D341Med (cell line): Measurements from ENCODE around the gene CCDC141.

ENCODE experiments used
- DNase-seq: peaks from one replicate; pipeline ENCODE4 v3.0.0; 2012; ENCODE audit warnings: low spot score

CCDC141 gene

DNA sequence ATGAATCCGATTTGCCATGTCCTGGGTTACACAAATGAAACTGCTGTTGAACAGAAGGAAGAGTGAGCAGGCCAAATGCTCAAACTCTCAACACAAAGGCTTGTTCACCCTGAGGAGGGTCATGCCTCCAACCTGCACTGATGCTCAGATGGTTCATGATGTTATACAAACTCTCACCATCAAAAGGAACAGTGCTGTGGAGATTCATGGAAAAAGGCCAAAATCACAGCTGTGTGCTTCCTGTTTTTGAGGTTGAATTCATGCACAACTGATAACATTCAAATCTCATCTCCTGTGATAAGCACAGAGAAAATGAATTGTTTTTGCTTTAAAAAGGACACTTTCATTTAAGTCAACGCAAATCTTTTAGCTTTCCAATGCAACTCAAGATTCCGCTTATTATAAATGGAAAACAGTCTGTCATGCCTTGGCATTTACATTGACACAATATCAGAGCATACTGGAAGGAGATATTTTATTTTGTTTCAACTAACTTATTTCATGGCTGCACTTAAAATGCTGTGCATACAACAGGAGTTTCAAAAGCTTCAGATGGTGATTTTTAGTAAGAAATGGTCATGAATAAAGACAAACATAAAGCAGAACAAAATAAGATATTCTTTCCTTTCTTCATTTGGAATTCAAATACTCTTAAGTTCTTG, 220.5 kb downstream of the CCDC141 start:
- no peak for DNase-seq

GRCh38 chr2:178828486-178828881, 221.5 kb downstream of the CCDC141 start:
- no peak for DNase-seq

- no peak for DNase-seq
These were observed 222.0 kb downstream of the CCDC141 start for GRCh38 chr2:178827739-178828485.

GRCh38 chr2:178827111-178827510, 222.8 kb downstream of the CCDC141 start:
- DNase-seq = no peak

GRCh38 chr2:178825183-178825582, 224.8 kb downstream of the CCDC141 start:
- no peak for DNase-seq

DNA sequence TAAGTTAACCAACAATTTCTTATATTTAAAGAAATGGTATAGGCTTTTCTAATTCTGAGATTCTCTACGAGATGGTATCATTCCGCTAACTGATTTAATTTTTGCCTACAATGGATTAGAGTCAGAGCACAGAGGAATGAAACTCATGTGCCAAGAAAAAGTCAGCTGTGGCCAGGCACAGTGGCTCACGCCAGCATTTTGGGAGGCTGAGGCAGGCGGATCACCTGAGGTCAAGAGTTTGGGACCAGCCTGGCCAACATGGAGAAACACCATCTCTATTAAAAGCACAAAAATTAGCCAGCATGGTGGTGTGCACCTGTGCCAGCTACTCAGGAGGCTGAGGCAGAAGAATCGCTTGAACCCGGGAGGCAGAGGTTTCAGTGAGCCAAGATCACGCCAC, 225.8 kb downstream of the CCDC141 start:
- DNase-seq = no peak

GRCh38 chr2:178819992-178820391, 229.9 kb downstream of the CCDC141 start:
- DNase-seq = no peak

DNA sequence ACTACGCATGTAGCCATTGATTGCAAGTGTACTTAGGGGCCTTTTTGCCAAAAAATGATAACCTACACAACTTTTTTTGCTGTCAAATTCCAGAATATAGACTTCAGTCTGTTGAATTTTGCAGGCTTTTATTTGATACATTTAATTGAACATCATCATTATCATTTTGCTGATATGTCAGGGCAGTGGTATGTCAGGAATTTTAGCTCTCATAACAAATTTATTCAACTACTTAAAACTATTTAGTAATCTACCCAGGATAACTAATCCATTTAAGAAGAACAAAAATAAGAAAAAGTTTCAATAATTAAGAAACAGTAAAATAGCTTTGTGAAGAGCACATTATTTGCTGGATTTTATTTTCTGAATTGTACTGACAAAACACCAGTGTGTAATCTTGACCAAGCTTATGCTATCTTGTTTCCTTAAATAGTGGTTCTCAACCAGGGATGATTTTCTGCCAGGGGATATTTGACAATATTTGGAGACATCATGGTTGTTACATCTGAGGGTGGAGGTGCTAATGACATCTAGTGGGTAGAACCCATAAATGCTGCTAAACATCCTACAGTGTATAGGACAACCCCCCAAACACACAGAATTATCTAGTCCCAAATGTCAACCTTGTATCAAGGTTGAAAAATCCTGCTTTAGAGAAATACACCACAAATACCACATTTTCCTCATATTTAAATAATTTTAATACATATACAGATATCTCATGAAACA, 230.6 kb downstream of the CCDC141 start:
- no peak for DNase-seq

DNA sequence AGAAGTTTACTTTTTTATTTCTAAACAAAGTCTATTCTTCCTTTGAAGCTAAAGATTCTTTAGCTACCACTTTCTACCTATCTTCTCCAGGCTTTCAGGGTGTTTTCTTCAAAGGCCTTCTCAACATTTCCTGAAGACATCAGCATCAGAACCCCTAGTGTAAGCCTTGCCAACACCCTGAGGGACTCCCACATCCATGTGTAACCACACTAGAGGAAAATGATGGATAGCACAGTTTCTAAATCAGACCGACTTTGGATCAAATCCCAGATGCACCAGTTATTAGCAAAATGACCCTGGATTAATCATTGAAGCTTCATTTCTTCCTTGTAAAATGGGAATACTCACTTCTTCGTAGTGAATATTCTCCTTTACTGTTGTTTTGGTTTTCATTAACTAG, 238.0 kb downstream of the CCDC141 start:
- DNase-seq = no peak

- no peak for DNase-seq
These were observed 238.9 kb downstream of the CCDC141 start for GRCh38 chr2:178811045-178811444.

DNA sequence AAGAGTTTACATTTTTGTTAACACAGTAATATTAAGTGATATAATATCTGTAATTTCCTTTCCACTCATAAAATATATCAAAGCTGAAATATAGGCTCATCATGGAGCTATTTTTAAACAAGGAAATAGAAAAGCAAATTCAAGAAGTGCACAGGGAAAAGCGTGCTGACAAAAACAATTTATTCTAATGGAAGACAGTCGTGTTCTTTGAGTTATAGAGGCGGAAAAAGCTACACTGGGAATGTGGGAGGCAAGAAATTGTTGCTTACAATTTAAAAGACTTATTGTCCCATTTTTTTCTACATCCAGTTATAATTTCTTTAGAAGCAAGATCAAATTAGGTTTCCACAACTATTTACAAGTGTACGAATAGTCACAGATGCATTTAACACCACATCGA, 239.5 kb downstream of the CCDC141 start:
- DNase-seq = no peak

- no peak for DNase-seq
These were observed 242.5 kb downstream of the CCDC141 start, which contains the start of gene TTN for GRCh38 chr2:178807227-178808008. TSS of gene TTN (minus strand) at chr2:178807423. CDS start at chr2:178804642, 2,781 bp downstream.

DNA sequence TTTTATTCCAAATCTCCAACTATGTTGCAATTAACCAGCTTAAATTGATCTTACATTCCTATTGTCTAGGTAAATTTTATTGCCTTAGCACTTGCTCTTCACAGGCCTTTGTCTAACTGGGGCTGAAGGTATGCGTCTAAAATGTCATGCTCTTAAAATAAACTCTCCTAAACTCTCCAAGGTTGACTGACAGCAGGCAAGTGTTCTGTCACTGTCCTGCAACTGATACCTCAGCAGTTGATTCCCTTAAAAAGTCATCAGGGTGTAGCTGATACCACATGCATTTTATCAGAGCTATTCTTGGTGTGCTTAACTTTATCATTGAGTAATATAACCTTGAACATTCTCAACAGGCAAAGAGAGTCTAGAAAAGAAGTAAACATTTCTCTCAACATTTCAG, 243.4 kb downstream of the CCDC141 start:
- no peak for DNase-seq

GRCh38 chr2:178805457-178805856, 244.5 kb downstream of the CCDC141 start:
- no peak for DNase-seq

DNA sequence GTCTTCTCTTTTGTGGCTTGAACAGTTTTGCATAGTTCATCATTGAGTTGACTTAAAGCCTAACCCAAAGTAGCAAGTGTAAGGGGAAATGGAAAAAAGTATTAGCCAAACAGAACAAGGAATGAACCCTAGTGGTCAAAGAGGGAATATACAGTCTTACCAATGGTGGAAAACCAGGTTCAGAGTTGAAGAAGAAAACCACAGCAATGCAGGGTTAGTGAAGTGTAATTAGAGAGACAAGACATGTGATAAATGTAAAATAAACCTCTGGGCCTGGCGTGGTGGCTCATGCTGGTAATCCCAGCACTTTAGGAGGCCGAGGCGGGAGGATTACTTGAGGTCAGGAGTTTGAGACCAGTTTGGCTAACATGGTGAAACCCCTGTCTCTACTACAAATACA, 245.1 kb downstream of the CCDC141 start:
- DNase-seq = no peak

GRCh38 chr2:178800510-178800909, 249.4 kb downstream of the CCDC141 start:
- DNase-seq = no peak

GRCh38 chr2:178799305-178799704, 250.6 kb downstream of the CCDC141 start:
- DNase-seq = no peak

GRCh38 chr2:178796079-178796677, 253.8 kb downstream of the CCDC141 start:
- DNase-seq = no peak

DNA sequence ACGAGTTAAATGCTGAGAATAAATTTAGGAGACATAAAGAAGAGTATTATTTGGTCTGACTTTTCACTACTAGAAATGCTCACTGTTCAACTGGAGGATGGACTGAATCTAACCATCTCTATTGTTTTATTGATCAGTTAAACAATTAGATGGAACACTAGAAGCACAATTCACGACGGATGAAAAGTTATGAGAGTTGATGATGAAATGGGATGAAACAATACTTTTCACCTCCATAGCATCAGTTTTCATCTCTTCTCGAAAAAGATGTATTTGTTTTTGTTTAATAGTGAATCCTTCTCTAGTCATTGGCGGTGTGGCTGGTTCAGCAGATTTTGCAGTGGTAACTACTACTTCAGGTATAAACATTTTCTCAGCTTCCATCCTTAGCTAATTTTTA, 262.0 kb downstream of the CCDC141 start:
- DNase-seq = no peak

- DNase-seq = no peak
These were observed 262.8 kb downstream of the CCDC141 start for GRCh38 chr2:178787155-178787554.

- no peak for DNase-seq
These were observed 266.0 kb downstream of the CCDC141 start for GRCh38 chr2:178783889-178784288.

DNA sequence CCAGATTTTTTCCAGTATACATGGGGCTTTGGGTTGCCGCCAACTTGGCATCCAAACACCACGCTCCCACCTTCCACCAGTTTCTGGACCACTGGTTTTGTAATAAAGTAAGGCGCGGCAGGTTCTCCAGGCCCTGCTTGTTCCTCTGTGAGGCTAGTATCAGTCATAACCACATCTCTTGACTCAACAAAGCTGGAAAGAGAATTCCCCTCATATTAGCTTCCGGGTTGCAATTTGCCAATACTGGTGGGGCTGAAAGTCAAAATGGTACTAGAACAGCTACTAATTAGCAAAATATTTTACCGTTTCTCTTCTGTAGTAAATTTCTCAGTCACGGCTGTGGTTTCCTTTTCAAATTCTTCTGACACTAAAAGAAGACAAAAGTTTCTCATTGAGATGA, 267.7 kb downstream of the CCDC141 start:
- no peak for DNase-seq
